Measurements from ENCODE around the gene RAPGEF2. TPM values are rescaled to one million over a fixed set of nuclear protein-coding genes. Genes with fewer than 3 reads are reported as not detected.

RAPGEF2 gene
- total and polyA plus RNA-seq, 2 donors (not counting 1 experiment from before 2014, with no cell fraction given) = 10.9 to 45.8 TPM

DNA sequence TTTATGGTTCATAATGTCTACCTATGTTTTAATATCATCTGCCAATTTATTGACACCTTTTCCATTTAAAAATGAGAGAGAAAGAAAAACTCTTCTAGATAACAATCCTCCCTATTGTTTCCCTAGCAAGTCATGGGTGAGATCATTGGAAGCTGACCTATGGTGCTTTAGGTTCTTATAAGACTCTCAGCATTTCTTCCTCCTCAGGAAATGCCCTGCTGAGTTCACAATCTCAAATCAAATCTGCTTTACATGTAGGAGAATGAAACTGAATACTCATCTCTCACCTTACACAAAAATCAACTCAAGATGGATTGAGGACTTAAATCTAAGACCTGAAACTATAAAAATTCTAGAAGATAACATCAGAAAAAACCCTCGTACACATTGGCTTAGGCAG, 267.4 kb downstream of the RAPGEF2 start:
- H3K27me3 Mint-ChIP-seq = peaks cover 4% of the 10 kb centered on the region
- H3K27ac Mint-ChIP-seq = no peak overlapping the region
- no peak overlapping the region for H3K27ac ChIP-seq (ENCODE audit: low read length in 2 of 2)
- no peak overlapping the region for H3K4me3 Mint-ChIP-seq
- no peaks in the 10 kb centered on the region for H4K20me1 ChIP-seq (ENCODE audit: control insufficient read depth, insufficient read depth, low read length, poor library complexity, severe bottlenecking)
- ChIA-PET POLR2A (no interaction called here), CTCF (no interaction called here)
- no peak overlapping the region for H2AFZ ChIP-seq (ENCODE audit: insufficient read depth, low read depth, low read length, poor library complexity, severe bottlenecking)
- peaks cover 5 to 7% of the 10 kb centered on the region in 2 donors for H3K4me1 ChIP-seq (ENCODE audit: control insufficient read depth in 2 of 2, insufficient read depth in 2 of 2, low read length in 2 of 2)
- no peaks in the 10 kb centered on the region for H3K36me3 ChIP-seq (replicated peaks in 1 of 2; ENCODE audit: control extremely low read depth in 1 of 2, control insufficient read depth in 1 of 2, extremely low read depth in 1 of 2, insufficient read depth in 2 of 2, low read length in 1 of 2)
- peaks cover 14% of the 10 kb centered on the region for H3K4me1 Mint-ChIP-seq
- DNase-seq = no peak
- no peaks in the 10 kb centered on the region for H3K9me3 ChIP-seq (ENCODE audit: control extremely low read depth in 1 of 3, control insufficient read depth in 2 of 3, insufficient read depth in 1 of 3, low read length in 2 of 3)
- H3K4me2 ChIP-seq (replicated peaks; ENCODE audit: low read depth, low read length, poor library complexity, severe bottlenecking) = no peak overlapping the region
- H3K9me3 Mint-ChIP-seq (ENCODE audit: insufficient read depth) = no peaks in the 10 kb centered on the region
- no peak overlapping the region for H3K9ac ChIP-seq (ENCODE audit: low read length)
- TF ChIP-seq, protein P1, sequence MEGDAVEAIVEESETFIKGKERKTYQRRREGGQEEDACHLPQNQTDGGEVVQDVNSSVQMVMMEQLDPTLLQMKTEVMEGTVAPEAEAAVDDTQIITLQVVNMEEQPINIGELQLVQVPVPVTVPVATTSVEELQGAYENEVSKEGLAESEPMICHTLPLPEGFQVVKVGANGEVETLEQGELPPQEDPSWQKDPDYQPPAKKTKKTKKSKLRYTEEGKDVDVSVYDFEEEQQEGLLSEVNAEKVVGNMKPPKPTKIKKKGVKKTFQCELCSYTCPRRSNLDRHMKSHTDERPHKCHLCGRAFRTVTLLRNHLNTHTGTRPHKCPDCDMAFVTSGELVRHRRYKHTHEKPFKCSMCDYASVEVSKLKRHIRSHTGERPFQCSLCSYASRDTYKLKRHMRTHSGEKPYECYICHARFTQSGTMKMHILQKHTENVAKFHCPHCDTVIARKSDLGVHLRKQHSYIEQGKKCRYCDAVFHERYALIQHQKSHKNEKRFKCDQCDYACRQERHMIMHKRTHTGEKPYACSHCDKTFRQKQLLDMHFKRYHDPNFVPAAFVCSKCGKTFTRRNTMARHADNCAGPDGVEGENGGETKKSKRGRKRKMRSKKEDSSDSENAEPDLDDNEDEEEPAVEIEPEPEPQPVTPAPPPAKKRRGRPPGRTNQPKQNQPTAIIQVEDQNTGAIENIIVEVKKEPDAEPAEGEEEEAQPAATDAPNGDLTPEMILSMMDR (IDR thresholded peaks at IDR 0.05) = no peak
- TF ChIP-seq EZH2 (IDR thresholded peaks at IDR 0.05; ENCODE audit: borderline replicate concordance, insufficient read depth, low read depth, low read length, poor library complexity, severe bottlenecking) = no peak
- H3K79me2 ChIP-seq (ENCODE audit: control insufficient read depth, insufficient read depth, low read length) = no peaks in the 10 kb centered on the region
- intact Hi-C loops (cut with micrococcal nuclease) = no loop called here
- peaks cover 0 to 6% (median 0%) of the 10 kb centered on the region in 4 experiments for H3K27me3 ChIP-seq (replicated peaks in 1 of 4; ENCODE audit: control extremely low read depth in 1 of 4, control insufficient read depth in 3 of 4, insufficient read depth in 4 of 4, low read length in 3 of 4)
- no peak for ATAC-seq (ENCODE audit: low read depth)
- no peak overlapping the region for H3K4me3 ChIP-seq (ENCODE audit: control extremely low read depth in 1 of 5, extremely low read depth in 1 of 5, insufficient read depth in 1 of 5, low read depth in 2 of 5, low read length in 4 of 5)
- 80% methylated on average over 1 of the region's 1 CpG for whole genome bisulfite sequencing (ENCODE audit: insufficient coverage)

DNA sequence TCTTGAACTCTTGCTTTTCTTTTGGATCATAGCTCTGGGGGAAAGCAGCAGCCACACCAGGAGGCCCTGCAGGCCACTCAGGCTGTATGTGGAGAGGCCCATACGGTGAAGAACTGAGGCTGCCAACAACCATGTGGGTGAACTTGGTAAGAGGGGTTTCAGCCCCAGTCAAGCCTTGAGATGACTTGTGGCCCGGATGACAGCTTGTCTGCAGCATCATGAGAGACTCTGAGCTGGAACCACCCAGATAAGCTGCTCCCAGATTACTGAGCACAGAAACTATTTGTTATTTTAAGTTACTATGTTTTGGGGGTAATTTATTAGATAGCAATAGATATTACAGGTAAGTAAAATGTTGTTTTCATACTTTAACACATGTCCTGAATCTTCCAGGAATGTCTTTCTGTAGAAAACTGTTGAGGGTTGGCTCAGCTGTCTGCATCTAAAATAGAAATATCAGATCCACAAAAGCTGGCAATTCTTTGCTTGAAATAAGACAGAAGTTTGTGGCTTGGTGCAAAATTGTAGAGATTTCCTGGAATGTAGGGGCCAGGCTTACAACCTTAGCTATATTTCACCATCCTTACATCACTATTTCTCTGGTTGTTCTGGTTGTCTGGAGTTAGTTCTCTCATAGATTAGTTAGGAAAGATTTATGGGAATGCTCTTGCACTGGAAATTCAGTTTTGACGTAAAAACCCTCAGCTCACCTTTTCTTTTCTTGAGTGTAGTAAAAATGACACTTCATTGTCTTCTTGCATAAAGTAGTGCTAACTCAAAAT, 272.1 kb downstream of the RAPGEF2 start:
- no peak for ATAC-seq (ENCODE audit: low read depth)
- peaks cover 0 to 10% (median 0%) of the 10 kb centered on the region in 3 donors for H3K9me3 ChIP-seq (ENCODE audit: control extremely low read depth in 1 of 3, control insufficient read depth in 2 of 3, insufficient read depth in 1 of 3, low read length in 2 of 3)
- H3K36me3 ChIP-seq (replicated peaks in 1 of 2; ENCODE audit: control extremely low read depth in 1 of 2, control insufficient read depth in 1 of 2, extremely low read depth in 1 of 2, insufficient read depth in 2 of 2, low read length in 1 of 2) = no peaks in the 10 kb centered on the region
- no peaks in the 10 kb centered on the region for H3K27me3 ChIP-seq (replicated peaks in 1 of 4; ENCODE audit: control extremely low read depth in 1 of 4, control insufficient read depth in 3 of 4, insufficient read depth in 4 of 4, low read length in 3 of 4)
- H3K27ac ChIP-seq (ENCODE audit: low read length in 2 of 2) = no peak overlapping the region
- Mint-ChIP-seq H3K9me3 (ENCODE audit: insufficient read depth) (no peaks in the 10 kb centered on the region), H3K4me3 (no peak overlapping the region), H3K4me1 (no peaks in the 10 kb centered on the region), H3K27me3 (no peaks in the 10 kb centered on the region), H3K27ac (no peak overlapping the region)
- no peak for TF ChIP-seq EZH2 (IDR thresholded peaks at IDR 0.05; ENCODE audit: borderline replicate concordance, insufficient read depth, low read depth, low read length, poor library complexity, severe bottlenecking)
- TF ChIP-seq, protein P1 (IDR thresholded peaks at IDR 0.05) = no peak
- no peak overlapping the region for H3K9ac ChIP-seq (ENCODE audit: low read length)
- H3K4me2 ChIP-seq (replicated peaks; ENCODE audit: low read depth, low read length, poor library complexity, severe bottlenecking) = no peak overlapping the region
- no peaks in the 10 kb centered on the region for H3K4me1 ChIP-seq (ENCODE audit: control insufficient read depth in 2 of 2, insufficient read depth in 2 of 2, low read length in 2 of 2)
- intact Hi-C loops (cut with micrococcal nuclease) = no loop called here
- no peak overlapping the region for H2AFZ ChIP-seq (ENCODE audit: insufficient read depth, low read depth, low read length, poor library complexity, severe bottlenecking)
- H3K4me3 ChIP-seq (ENCODE audit: control extremely low read depth in 1 of 5, extremely low read depth in 1 of 5, insufficient read depth in 1 of 5, low read depth in 2 of 5, low read length in 4 of 5) = no peak overlapping the region
- WGBS (ENCODE audit: insufficient coverage) = 50% methylated on average over 1 of the region's 3 CpGs
- H3K79me2 ChIP-seq (ENCODE audit: control insufficient read depth, insufficient read depth, low read length) = no peaks in the 10 kb centered on the region
- no peaks in the 10 kb centered on the region for H4K20me1 ChIP-seq (ENCODE audit: control insufficient read depth, insufficient read depth, low read length, poor library complexity, severe bottlenecking)
- no peak for DNase-seq
- CTCF ChIA-PET = interaction anchor here (0.7 kb wide), 1 partner anchor 35 kb away, joined by 5 read pairs; no protein-coding TSS in a partner anchor
- POLR2A ChIA-PET = no interaction called here

Data from B cell (primary cell).